ENCODE measurements around the gene TENM4.

TENM4 gene

DNA sequence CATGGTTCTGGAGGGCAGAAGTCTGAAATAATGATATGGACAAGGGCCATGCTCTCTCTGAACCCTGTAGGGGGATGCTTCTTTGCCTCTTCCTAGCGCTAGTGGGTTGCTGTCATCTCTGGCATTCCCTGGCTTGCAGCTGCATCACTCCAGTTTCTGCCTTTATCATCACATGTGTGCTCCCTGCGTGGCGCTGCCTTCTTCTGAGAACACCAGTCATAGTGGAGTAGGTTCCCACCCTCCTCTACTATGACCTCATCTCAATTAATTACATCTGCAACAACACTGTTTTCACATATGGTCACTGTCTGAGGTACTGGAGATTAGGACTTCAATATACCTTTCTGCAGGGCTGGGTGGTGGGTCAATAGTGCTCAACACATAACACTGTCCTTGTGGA, 463.8 kb downstream of the TENM4 start:
- no peak for DNase-seq (ENCODE audit: low read depth in 2 of 2)

DNA sequence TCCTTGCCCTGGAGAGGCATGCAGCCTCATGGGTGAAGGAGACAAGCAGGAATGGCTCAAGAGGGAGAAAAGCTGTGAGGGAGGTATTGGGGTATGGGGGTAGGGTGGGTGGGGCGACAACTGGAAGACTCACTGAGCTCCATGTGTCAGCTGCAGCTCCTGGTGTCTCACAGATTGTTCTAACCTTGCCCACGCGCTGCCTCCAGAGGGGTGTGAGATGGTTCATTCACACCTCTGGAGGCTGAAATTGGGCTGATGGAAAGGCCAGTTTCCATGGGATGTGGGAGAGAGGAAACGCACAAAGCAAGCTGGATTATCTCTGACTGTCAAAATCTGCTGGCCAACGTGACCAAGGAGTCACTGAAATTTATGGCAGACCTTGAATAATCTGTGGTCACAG, 465.7 kb downstream of the TENM4 start:
- no peak for DNase-seq (ENCODE audit: low read depth in 2 of 2)

DNA sequence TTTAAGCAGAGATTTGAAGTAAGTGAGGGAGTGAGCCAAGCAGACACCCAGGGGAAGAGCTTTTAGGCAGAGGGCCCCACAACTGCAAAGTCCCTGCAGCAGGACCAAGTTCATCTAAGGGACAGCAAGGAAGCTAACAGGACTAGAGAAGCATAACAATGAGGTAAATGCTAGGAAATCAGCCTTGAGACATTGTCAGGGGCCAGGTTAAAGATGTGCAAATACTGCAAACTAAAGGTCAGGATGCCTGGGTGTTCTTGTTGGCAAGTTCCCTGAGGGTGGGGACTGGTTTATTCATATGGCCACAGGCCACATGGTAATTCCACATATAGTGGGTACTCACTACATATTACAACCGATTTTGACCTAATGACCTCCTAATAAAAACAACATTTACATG, 467.0 kb downstream of the TENM4 start:
- DNase-seq (ENCODE audit: low read depth in 2 of 2) = no peak

DNA sequence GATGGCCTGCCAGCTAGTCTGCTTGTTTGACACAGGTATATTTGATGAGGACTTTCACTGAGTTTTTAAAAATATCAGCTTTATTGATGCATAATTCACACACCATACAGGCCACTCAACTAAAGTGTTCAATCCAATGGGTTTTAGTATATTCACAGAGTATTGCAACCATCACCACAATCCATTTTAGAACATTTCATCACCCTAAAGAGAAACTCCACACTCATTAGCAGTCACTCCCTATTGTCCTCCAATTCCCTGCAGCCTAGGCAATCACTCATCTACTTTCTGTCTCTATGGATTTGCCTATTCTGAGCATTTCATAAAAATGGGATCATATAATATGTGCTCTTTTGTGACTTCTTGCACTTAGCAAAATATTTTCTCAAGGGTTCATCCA, 468.2 kb downstream of the TENM4 start:
- no peak for DNase-seq (ENCODE audit: low read depth in 2 of 2)

DNA sequence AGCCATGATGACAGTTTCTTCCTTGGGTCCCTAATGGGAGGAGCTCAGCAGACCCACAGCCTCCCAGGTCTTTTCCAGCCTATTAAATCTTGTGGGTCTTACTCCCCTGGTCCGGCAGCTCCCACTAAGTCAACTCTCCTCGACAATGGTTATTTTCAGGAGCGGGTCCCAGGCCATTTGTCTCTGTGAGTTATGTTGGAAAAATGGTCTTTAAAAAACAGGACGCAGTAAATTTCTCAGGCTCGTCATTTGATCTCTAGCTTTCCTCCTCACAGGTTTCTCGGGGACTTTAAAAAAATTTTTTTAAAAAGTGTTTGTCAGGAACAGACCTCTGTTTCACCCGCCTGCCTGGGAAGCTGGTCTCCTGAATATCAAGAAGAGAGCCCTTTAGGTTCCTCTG, 468.7 kb downstream of the TENM4 start:
- no peak for DNase-seq (ENCODE audit: low read depth in 2 of 2)

DNA sequence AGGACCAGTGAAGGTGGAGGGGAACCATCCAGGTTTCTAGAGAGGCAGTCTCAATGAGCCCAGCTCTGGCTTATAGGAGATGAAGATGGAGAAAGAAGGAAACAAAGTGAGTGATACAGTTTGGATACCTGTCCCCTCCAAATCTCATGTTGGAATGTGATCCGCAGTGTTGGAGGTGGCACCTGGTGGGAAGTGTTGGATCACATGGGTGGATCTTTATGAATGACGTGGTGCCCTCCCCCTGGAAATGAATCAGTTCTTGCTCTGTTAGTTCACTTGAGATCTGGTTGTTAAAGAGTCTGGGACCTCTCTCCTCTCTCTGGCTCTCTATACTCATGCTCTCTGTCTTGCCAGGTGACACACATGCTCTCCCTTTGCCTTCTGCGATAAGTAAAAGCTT, 473.0 kb downstream of the TENM4 start:
- DNase-seq (ENCODE audit: low read depth in 2 of 2) = no peak

DNA sequence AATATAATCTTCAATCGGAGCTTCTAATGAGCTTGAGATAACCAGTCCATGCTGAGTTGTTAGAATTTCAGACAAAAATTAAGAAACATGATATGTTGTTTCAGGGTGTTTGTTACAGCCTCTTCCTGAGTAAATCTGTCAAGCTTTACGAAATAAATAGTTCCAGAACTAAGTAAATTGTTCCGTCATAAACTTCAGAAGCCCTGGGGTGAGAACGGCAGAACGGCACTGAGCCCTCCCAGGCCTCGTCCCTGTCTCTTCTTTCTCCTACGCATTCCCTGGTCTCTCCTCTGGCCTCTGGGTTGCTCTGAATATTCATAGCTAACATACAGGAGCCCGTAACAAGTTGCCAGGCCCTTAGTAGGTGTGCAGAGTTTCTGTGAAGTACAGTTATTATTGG, 475.4 kb downstream of the TENM4 start:
- no peak for DNase-seq (ENCODE audit: low read depth in 2 of 2)

DNA sequence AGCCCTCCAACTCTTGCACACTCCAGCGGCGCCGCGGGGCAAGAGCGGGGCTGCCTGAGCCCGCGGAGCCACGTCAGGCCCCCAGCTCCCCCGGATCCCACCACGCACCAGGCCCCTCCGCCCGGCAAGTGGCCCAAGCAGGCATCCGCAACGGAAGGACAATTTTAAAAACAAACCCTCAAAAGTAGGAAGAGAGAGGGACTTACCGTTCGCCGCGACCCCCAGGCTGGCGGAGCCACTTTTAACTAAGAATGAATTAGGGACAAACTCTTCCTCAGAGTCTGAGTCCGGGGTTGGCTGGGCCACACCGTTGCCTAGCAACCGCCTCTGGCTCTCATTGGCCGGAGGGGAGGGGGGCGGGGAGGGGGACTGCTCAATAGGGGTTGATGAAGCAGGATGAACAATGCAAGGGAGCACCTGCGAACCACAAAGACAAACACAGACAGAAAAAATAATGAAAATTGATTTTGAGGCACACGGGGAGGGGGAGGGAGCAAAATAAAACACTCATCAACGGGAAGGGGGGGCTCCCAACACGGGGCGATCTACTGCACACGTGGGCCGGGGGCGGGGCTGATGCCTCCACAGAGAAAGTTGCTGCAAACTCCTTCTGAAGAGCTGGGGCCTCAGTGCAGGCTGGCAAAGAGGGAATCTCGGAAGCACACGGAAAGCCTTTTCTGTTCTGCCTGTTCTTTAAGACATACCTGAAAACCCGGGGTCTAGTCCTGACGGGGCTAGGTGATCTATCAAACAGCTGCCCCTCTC, 478.7 kb downstream of the TENM4 start:
- DNase-seq (ENCODE audit: low read depth in 2 of 2) = no peak

DNA sequence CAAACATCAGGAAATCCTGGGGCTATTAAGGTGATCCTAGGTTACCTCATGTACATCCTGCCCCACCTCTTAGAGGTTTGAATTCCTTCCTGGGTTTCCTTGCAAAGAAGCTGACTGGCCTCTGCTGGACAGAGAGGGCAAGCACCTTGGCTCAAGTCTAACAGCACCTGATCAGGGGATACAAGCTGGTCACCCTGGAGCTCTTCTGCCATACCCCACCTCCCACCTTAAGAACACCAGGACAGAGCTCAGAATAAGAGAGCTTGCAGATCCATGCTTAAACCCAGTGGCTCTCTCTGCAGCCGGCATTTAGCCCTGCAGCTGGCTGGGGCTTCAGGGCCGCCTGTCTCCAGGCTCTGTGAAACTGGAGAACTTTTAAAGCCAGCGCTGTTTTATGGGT, 479.6 kb downstream of the TENM4 start:
- no peak for DNase-seq (ENCODE audit: low read depth in 2 of 2)

DNA sequence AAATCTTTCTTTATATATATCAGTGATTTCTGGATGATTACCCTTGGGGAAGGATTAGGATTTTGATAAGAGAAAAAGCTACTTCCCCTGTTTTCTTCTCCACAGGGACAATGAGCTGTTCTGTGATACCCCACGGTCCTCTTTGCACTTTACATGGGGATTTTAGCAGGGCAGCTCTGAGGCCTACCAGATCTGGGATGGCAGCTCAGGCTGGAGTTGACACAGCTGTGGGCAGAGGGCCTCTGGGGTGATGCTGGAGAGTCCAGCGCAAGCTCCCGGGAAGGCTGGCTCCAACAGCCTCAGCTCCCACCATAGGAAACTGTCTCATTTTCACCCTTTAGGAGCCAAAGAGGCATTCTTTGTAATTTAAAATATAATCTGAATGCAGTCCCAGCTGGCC, 482.4 kb downstream of the TENM4 start:
- DNase-seq (ENCODE audit: low read depth in 2 of 2) = no peak

DNA sequence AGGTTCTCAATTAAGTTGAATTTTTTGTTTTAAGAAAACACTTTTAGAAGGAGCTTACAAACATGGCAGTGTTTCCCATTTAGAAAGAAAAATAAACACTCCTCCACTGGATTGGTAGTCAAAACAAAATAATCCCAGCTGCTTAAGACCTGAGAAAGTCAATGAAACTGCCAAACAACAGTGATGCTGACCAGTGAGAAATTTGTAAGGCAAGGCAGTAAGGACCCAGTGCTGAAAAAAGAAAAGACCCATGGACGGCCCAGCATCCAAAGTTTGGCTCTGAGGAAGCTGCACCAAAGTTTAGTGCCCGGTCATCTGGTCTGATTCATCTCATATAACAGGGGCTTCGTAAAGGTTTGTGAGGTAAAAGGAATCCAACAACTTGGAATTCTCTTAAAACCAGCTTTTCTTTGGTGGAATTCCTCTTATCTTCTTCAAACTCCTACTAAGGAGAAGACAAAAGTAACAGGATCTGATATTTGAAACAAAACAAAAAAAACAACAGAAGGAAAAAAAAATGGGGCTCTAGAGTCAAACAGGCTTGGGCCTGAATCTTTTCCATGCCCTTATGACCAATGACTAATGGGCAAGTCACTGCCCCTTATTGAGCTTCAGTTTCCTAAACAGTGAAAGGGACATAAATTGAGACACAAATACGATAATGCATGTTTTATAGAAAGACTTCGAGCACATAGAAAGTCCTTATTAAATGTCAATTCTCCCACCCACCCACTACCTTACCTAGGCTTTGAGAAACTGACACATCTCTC, 483.2 kb downstream of the TENM4 start:
- no peak for DNase-seq (ENCODE audit: low read depth in 2 of 2)

DNA sequence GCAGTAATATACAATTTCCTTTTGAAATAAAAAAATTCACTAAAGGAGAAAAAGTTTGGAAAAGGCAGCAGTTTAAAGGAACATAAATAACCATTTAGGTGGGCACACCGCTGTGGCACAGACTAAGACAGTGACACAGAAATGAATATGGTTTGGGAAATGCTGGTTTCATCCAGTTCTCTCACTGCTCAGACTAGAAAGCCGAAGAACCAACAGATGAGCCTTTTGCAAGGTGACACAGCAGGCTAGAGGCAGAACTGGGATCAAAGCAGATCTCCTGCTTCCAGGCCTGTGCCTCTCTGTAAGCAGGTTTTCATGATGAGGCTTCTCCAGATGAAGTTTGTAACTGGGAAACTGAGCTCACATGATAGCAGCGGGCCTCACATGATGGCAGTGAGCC, 486.1 kb downstream of the TENM4 start:
- DNase-seq (ENCODE audit: low read depth in 2 of 2) = no peak

DNA sequence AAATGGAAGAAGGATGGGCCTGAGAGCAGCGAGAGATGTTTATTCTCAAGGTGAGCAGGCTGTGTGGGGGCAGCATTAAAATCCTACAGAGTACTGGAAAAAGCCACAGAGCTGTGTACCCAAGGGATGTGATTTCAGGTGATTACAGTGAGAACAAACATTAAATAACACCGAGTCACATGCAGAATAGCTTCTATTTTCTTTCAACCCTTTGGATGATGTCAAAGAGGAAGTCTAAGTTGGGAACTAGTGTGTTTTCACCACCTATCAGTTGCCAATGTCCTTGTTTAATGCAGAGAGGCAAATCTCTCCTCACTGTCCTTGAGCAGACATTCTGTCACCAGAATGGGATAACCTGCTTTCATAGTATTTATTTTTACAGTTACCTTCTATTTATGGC, 486.6 kb downstream of the TENM4 start:
- DNase-seq (ENCODE audit: low read depth in 2 of 2) = no peak

DNA sequence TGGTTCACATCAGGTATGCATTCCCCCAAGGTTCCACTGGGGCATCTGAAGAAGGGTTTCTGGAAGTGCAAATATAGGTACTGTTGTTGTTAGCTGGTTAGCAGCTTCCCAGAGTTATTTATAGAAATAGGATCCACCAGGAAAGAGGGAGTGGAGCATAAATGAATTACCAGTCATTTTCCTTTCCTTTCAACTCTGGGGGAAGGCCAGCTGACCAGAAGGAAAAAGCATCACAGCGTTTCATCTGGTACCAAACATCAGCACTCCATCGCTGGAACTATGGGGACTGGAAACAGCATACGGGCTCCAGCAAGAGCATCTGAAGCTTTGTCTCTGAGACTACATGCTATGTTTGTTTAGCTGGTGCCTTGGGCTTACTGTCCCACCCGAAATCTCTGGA, 487.9 kb downstream of the TENM4 start:
- no peak for DNase-seq (ENCODE audit: low read depth in 2 of 2)

DNA sequence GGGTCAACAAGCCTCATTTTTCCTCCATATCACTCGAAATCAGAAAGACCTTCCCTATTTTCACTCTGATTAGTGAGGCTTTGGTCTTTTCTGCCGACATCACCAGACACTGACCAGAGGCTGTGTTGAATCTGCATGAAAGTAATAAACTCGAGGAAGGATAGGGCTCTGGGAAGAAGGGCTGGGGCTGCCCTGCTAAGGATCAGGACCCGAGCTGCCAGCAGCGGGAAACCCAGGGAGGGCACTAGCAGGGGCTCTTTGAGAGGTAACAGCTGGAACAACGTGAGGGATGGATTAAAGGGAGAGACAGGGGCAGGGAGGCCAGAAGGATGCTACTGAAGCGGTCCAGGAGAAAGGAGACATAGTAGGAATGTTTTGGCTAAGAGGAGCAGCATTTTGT, 488.7 kb downstream of the TENM4 start:
- no peak for DNase-seq (ENCODE audit: low read depth in 2 of 2)

DNA sequence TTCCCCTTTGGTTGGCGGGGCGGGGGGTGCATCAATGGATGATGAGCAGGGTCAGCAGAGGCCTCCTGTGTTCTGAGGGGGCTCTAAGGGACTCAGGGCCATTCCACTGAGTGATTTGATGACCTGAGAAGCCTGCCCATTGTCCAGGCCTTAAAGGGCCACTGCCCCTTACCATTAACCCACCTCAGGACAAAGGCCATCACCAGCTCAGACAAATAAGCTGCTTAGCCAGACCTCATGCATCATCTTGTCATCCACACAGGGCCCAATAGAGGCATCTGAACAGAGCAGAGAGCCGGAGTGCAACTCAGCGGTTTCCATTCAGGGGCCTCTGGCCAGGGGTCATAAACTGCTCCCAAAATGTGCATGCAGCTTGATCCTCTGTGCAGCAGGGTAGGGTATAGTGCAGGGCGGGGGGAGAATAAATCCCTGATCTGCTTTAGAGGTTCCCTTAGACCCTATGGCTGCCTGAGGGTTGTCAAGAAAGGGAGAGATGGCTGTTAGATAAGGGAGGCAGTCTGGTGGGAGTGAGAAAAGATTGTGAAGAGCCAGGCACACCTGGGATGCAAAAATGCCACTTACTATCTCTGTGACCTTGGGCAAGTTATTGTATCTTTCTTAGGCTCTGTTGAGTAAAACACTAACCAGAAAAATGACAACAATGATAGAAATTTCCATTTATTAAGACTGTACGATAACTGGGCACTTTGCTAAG, 490.7 kb downstream of the TENM4 start:
- DNase-seq (ENCODE audit: low read depth in 2 of 2) = no peak

DNA sequence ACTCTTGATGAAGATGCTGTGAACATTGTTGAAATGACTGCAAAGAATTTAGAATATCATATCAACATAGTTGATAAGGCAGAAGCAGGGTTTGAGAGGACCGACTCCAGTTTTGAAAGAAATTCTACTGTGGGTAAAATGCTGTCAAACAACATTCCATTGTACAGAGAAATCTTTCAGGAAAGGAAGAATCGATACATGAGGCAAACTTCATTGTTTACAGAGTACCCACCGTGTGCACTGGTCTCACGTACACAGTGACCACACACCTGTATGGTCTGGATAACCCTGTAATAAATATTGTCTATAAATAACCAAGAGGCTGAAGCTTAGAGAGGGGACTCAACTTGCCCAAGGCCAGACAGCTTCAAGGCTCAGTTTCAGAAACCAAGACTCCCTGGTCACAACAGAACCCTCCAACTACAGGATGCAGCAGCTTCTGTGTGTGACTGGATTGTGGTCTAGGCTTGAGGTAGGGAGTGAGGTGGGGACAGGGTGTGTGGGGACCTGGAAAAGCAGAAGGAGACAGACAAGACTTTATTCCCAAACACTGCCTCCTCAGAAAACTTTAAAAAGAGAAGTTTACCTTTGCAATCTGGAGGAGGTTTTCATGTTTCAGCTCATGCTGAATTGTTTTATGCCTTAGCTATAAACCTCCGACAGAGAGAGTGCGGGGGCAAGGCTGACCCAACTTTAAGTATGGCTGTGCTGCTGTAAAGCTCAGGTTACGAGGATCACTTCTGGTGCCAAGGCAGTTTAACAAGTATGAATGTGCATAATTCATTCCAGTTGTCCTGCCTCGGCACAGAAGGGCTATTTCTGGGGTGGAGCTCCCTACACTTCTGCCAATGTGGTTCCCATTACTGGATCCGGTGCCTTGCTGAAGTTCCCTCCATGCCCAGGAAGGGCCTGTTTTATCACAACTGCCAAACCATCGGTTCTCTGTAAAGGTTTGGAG, 493.6 kb downstream of the TENM4 start:
- DNase-seq (ENCODE audit: low read depth in 2 of 2) = no peak

DNA sequence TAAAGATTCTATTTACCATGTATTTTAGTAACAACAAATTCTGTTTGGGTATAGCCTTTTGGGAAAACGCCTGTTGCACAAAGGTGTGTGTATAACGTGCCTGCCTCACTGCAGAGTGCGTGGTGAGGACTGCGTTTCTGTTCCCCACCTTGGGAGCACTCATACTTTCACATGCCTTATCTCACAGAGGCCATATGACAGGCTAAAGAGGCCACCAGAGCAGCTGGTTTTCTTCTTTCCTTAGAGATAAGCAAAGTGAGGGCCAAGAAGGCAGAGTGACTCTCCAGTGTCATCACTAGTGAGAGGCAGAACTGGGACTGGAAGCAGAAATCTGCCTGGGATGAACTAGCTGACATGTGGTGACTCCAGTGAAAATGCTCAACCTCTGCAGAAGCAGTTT, 497.0 kb downstream of the TENM4 start:
- DNase-seq (ENCODE audit: low read depth in 2 of 2) = no peak

DNA sequence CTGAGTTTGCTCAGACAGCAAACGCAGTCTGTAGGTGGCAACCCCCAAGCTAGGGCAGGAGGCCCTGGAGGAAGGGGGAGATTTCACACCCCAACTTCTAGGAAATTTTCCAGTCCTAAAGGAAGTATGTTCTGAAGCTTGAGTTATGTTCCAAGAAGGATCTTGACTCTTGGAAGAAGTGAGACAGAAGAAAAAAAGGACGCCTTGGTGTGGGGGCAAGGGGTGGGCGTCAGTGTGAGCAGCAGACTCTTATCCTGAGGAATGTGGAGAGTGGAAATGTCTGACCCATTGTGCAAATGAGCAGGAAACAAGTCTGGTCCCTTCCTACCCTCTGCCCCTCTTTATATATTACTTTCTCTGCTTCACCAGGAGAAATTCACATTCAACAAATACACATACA, 497.7 kb downstream of the TENM4 start:
- DNase-seq (ENCODE audit: low read depth in 2 of 2) = no peak

DNA sequence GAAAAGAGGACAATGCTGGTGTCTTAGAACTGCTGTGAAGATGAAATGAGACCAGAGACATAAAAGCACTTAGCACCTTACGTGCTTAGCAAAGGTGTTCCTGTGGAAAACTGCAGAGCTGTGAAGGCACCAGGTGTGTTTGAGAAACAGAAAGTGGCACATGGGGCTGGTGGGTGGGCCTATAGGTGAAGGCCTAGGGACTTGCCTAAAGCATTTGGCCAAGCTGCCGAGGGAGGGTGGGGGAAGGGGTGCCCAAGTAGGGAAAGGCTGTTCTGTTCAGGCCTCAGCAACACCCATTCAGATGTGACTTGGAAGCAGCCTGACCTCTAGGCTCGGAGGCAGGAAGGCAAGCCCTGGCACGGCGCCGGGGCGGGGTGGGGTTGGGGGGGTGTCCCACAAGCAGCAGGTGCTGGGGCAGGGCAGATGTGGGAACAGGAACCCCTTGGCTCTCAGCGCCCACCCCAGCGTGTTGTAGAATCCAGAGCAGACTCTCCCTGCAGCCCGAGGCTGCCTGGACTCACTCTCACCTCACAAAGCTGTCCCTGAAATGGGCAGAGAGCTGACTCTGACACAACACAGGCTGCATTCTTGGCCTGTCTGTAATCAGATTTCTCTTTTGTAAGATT, 499.5 kb downstream of the TENM4 start:
- DNase-seq (ENCODE audit: low read depth in 2 of 2) = no peak

DNA sequence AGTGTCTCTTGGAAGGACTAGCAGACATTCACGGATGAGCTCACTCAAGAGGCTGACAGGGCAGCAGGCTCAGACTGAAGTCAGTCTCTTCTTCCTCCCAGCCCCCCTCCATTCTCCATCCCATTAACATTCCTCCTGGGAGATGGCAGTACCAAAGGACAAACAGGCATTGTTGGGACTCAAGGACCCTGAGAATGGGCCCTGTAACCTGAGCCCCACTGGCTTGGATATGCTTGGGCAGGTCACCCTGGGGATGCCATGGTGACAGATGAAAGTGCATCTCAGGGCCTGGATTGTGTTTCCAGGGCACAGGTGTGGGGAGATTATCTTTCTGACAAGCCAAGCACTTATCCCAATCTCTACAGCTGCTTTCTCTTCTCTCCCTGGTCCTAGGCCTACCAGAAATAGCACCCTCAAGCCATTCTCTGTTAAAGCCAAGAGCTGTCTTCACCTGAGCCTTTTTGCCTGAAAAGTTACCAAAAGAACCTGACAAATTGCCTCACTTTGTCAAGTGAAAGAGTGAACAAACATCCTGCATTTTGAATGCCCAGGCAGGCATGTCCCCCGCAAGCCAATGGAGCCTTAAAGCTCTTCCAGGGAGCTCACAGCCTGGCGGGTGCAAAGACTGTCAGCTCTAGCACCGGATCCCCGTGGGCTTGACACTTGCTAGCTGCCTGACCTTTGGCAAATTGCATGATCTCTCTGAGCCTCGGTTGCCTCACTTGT, 500.2 kb downstream of the TENM4 start:
- no peak for DNase-seq (ENCODE audit: low read depth in 2 of 2)

Measured in stimulated activated CD8-positive, alpha-beta memory T cell treated with anti-CD3 and anti-CD28 coated beads, Interleukin-7, amount 100 ng/mL, for 4 hours (primary cell).